GM18519 (cell line): Measurements from ENCODE around the gene GALK1.

Source experiments
- ATAC-seq: cut with Tn5 transposase; IDR thresholded peaks from one replicate; pipeline ENCODE4 v1.9.1; 2021; ENCODE audit warnings: mild to moderate bottlenecking, moderate library complexity; ENCODE audit not compliant: unreplicated experiment, low FRiP score

Gene GALK1

DNA sequence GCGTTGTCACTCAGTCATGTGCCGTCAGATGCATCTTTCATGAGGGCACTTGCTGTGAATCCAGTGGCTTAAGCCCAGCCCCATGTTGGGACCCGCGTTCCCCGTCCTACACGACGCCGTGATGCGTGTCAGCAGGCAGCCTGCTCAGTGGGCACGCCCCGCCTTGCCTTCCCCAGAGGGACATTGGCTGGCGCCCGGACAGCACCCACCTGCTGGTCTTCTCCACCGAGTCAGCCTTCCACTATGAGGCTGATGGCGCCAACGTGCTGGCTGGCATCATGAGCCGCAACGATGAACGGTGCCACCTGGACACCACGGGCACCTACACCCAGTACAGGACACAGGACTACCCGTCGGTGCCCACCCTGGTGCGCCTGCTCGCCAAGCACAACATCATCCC is 34.9 kb downstream of the GALK1 start:
- no peak for ATAC-seq

DNA sequence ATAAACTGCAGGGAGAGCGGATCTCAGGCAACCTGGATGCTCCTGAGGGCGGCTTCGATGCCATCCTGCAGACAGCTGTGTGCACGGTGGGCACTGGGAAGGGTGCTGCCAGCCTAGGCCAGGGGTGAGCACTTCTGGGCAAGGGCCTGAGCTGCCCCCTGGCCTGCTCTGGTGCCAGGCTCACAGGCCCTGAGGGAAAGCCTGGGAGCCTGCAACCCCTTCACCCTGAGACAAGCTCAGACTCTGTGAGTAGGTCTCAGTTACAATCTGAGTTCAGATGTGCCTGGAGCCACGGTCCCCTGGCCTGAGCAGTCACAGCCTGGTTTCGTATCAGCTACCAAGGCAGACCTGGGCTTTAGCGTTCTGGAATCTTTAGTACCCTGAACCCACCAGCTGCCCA is 35.6 kb downstream of the GALK1 start:
- ATAC-seq, result no peak

DNA sequence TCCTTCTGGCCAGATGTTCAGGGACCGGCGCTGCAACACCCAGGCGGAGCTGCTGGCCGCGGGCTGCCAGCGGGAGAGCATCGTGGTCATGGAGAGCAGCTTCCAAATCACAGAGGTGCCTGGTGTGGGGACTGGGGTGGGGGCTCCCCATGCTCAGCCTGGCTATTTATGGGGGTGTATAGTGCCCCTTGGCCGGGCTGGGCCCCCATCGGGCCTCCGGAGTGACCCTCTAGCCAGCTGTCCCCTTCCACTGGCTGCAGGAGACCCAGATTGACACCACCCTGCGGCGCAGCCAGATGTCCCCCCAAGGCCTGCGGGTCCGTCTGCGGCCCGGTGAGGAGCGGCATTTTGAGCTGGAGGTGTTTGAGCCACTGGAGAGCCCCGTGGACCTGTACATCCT is 37.6 kb downstream of the GALK1 start:
- no peak for ATAC-seq

DNA sequence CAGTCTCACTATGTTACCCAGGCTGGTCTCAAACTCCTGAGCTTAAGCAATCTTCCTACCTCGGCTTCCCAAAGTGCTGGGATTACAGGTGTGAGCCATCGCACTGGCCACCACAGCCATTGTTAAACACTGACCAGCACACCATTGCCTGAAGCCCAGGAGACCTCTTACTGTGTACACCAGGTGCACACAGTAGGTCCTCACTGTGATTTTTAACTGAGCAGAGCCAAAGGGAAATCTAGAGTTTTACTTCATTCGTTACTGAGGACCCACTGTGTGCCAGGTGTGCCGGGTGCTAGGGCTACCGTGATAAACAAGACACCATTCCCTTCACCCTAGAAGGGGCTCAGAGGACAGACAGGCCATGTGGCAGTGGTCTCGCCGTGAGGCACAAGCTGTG is 39.5 kb downstream of the GALK1 start:
- ATAC-seq, result no peak

DNA sequence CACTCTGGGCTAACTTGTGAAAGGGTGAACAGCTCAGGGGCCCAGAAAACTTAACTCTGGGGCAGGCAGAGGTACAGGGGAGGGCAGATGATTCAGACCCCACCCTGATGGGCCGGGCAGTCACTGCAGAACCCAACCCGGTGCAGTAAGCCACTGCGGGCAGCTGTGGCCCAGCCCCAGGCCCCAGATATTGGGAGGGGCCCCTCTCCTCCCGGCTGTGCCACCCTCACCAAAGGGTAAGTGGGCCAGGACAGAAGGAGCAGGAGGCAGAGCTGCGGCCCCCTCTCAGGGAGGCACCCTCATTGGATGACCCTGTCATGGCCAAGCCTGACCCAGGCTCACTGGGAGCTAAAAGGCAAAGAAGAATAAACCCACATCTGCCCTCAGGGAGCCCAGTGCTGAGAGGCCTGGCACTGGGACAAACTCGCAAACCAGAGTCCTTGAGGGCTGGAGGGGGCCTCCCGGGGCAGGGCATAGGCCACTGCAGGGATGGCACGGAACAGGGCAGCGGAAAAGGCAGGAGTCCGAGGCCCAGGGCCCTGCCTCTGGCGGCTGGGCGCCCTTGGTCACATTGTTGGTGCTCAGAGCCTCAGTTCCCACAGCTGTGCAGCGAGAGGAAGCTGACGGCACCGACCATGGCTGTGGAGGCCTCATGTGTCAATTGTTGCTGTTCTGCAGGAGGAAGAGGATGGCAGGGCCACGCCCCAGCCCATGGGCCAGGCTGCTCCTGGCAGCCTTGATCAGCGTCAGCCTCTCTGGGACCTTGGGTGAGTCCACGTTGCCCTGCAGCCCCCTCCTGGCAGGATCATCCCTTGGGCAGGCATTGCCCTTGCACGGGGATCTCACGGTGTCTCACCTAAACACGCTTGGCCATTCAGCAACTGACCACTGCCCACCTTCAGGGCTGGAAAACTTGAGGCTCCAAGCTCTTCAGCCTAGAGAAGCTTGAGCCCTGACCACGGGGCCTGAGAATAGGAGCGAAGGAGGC is 40.7 kb downstream of the GALK1 start:
- no peak for ATAC-seq

DNA sequence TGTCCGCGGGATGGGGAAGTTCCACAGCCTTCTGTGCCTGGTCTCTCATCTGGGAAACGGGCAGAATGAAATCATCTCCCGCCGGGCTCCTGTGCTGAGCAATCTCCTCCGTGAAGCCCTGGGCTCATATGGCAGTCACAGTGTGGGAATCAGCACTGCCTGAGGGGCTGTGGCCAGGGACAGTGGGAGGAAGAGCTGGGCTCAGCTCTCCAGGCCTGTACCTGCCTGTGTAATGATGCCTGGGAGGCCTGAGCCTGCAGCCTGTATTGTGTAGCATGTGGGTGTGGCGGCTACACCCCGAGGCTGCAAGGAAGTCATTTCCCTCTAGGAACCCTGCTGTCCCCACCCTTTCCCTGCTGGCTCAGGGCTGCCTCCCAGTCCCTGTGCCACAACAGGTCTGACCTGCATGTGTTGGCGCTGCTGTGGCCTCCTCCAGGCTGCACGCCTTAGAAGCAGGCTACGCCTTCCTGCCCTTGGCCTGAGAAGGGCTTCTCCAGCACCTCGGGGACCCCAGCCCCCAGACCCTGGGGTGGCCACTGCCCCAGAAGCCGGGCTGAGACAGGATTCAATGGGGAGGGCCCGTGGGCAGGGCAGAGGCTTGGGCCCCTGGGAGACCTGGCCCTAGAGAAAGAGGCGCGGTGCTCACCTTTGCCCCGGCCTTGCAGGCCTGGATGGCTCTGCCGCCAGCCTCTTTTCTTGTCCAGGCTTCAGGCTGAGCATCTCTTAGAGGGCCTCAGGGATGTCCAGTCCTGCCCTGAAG is 41.6 kb downstream of the GALK1 start:
- no peak for ATAC-seq

DNA sequence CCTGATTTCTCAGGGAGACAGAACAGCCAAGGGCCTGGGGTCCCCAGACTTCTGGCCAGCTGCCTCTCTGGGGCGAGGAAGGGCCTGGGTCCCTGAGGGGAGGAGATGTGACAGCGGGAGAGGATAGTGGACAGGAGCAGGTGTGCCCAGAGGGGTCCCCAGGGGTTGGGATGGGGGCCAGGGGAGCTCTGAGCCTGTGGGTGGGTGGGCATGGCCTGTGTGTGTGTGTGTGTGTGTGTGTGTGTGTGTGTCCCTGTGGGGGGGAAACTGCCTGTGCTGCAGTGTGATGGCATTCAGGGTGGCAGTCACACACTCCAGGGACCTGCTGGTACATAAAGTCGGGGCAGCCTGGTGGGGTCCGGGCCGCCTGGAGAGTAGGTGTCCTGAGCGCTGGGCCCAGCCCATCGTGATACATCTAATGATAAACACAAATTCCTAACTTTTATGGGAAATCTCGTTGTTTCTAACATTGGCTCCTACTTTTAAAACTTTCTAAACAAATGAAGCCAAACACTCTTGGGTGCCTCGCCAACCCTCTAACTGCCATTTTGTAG is 42.4 kb downstream of the GALK1 start:
- ATAC-seq, result no peak

DNA sequence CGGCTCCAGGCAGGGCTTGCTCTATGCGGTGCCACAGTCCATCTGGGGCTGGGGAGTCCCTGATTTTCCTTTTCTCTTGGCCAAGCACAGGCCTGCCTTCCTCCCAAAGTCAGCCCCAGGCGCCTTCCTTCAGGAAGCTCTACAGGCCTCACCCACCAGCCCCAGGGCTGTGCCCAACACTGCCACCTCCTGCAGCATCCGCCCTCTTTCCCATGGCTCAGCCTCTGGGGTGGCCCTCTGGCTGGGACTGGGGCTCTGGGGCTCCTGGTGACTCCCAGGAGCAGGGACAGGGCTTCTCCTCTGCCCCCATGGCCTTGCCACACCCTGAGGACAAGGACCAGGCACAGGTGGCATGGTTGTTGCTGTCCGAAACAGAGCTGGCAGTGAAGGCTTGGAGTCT is 42.9 kb downstream of the GALK1 start:
- no peak for ATAC-seq

DNA sequence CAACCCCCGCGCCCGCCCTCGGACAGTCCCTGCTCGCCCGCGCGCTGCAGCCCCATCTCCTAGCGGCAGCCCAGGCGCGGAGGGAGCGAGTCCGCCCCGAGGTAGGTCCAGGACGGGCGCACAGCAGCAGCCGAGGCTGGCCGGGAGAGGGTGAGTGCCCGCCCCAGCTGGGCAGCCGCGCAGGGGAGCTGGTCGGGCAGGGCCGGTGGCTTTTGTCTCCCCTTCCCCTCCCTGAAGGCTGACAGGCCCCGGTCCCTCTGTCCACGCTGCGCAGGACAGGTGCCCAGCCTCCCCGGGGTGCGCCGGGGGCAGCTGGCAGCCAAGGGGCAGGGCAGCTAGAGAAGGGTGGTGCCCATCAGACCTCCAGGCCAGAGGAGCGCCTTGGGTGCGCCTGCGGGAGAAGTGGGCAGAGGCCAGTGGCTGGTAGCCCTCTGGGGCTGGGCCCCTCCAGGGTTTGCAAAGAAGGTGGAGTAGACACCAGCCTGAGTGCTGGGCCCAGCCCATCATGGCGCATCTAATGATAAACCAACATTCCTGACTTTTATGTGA is 43.5 kb downstream of the GALK1 start:
- ATAC-seq, result no peak

DNA sequence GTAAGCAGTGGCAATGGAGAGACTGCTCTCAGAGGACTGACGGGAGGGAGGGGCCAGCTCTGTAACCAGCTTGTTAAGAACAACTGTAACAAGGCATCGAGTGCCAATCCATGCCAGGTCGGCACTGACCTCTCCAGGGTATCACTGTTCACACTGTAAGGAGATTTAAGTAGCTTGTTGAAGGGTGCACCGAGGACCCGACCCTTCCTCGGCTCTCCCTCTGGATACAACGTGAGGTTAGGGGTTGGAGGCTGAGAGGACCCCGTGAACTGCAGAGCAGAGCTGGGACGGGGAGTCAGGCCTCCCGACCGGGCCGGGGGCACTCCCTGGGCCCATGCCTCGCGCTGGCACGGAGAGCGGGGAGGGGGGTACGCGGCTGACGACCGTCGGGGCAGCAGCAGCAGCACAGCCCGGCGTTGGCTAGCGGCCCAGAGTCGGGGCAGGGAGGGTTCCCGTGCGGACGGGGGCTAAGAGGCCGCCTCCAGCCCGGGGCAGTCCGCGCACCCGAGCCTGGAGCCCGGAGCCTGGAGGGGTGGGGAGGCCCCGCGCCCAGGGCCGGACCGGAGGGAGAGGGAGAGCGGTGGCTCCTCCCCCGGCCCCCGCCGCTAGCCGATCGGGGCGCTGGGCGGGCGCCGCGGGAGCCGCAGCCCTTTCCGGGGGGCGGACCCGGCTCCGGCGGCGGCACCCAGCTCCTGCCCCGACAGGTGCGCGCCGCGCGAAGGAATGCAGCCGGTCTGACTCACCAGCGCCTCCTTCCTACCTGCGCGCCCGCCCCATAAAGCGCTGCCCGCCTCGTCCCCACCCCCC is 44.1 kb downstream of the GALK1 start, which contains the start of gene ITGB4:
ITGB4 (plus strand) TSS at position 804 of the 807 bp plus-strand sequence. CDS start 3,245 bp downstream, outside the sequence.
- no peak for ATAC-seq

DNA sequence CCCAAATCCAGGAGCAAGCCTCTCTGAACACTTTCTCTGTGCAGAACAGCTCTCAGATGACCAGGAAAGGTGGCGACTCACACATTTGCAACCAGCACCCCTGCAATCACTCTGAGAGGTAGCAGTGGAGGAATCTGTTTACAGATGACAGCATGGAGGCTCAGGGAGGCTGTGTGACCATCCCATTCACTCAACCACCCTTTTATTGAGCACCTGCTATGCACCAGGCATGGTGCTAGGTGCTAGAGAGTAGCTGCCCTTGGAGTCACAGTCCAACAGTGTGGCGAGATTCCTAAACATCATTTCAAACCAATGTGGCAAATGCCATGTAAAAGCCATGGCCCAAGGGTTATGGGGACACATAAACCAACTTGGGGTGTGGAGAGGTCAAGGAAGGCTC is 45.3 kb downstream of the GALK1 start:
- no peak for ATAC-seq

DNA sequence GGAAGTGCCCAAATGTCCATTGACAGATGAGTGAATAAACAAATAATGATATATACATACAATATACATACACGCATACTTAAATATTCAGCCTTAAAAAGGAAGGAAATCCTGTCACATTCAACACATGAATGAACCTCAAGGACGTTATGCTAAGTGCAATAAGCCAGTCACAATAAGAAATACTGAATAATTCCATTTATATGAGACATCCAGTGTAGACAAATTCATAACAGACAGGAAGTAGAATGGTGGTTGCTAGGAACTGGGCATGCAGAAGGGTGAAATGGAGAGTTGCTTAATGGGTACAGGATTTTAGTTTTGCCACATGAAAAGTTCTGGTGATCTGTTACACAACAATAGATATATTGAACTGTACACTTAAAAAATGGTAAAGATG is 52.5 kb downstream of the GALK1 start:
- ATAC-seq, result no peak
